LNCAP (cell line): Measurements from ENCODE around the gene PLXNC1.

Experiments
- TF ChIP-seq, protein P1 (sequence below): fragments of 450-650 bp; IDR thresholded peaks from 2 replicates; pipeline ENCODE4 v1.5.1; 2017; ENCODE audit warnings: mild to moderate bottlenecking

Gene PLXNC1

DNA sequence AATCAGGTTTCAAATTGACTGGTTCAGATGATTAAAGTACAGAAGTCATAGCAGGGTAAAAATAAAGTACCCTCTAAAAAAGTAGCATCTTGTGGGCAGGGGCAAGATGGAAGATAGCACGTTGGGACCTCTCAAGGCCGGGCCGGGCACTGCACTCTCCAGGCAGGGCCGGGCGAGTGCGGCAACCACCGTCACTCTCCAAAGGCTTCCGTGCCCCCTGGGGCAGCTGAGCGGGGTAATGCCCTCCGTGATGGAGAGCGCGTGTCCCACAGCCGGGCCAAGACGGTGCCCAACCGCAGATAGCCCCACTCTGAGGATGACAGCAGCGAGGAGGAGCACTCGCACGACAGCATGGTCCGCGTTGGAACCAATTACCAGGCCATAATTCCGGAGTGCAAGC is 8.6 kb upstream of the PLXNC1 start:
- TF ChIP-seq, protein P1, sequence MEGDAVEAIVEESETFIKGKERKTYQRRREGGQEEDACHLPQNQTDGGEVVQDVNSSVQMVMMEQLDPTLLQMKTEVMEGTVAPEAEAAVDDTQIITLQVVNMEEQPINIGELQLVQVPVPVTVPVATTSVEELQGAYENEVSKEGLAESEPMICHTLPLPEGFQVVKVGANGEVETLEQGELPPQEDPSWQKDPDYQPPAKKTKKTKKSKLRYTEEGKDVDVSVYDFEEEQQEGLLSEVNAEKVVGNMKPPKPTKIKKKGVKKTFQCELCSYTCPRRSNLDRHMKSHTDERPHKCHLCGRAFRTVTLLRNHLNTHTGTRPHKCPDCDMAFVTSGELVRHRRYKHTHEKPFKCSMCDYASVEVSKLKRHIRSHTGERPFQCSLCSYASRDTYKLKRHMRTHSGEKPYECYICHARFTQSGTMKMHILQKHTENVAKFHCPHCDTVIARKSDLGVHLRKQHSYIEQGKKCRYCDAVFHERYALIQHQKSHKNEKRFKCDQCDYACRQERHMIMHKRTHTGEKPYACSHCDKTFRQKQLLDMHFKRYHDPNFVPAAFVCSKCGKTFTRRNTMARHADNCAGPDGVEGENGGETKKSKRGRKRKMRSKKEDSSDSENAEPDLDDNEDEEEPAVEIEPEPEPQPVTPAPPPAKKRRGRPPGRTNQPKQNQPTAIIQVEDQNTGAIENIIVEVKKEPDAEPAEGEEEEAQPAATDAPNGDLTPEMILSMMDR: no peak

DNA sequence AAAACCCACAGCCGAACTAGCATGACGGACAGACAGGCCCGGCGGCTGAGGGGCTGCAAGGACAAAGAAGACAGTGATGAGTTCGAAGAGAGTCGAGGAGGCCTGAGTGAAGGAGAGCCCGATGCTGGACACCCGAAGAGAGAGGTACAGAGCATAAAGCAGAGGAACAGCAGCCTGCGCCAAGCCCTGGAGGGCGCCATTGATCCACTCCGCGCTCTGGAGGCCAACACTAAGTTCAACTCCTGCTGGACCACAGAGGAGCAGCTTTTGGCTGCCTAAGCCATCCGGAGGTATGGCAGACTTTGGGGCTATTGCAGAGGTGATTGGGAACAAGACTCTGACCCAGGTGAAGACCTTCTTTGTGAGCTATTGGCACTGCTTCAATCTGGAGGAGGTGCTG is 7.8 kb upstream of the PLXNC1 start:
- TF ChIP-seq, protein P1: peak; percentile 14; the same call in 1 of the 2 replicates

- TF ChIP-seq, protein P1: no peak
Observed at GRCh38 chr12:94141004-94141764, 7.2 kb upstream of the PLXNC1 start.

DNA sequence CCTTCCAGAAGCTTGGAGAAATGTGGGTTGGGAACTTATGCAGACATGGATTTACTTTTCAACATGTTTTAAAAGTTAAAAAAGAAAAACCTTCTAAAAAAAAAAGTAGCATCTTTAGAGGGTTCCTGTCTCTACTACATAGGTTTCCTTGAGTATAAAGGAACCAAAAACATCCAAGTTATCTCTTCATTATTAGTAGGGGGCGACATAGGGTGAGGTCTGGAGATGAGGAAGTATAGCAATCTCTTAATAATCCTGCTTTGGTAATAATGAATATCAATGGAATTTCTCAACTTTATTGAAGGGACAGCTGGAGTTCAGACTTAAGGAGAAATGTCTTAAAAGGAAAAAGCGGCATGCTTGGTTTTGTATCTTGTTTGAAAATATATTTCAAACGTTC is 6.5 kb upstream of the PLXNC1 start:
- TF ChIP-seq, protein P1: no peak

DNA sequence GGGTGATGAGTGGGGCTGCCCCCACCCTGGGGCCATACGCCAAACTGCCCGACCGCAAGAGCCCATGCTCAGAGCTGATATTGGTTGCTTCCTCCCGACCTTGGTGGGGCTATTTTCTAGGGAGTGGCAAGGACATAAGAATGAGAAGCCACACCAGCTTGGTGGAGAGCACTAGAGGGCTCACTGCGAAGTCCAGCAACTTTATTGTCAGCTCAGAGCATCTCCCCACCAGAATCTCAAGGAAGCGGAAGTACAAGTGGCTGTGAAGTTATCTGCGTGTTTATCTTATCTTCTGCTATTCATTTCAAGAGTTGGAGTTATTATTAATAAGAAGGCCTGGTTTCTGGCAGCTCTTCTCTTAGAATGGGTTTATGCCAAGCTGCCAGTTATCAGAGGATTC is 4.9 kb upstream of the PLXNC1 start:
- TF ChIP-seq, protein P1: no peak

DNA sequence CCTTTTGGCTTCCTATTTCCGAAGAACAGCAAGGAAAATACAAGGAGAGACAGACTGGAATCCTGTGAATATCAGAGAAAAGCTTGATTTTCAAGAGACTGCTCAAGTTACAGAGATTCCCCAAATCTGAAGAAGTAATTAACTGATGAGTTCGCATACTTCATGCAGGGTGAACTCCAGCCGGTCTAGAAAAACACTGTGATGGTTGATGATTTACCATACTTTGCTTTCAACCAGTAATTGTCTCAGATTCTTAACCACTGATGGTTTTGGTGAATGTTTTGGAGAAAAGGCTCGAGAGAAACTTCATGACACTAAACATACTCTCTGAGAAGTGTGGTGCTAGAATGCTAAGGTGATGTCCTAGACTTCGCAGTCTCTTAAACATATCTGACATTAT is 4.4 kb upstream of the PLXNC1 start:
- TF ChIP-seq, protein P1: no peak

GRCh38 chr12:94144781-94145180 is 3.6 kb upstream of the PLXNC1 start:
- TF ChIP-seq, protein P1: no peak
